Loucy (cell line): ENCODE results near the gene ZKSCAN8.
A peak's percentile ranks its signal among the peaks of the same experiment; 100 is the strongest.

Experiments
- H2AFZ ChIP-seq: fragments of 200-600 bp; sonication (generic); 2 replicates; pipeline ENCODE4 v1.6.0; 2016; ENCODE audit warnings: antibody characterized with exemption, mild to moderate bottlenecking, low read length, moderate library complexity
- H3F3A ChIP-seq: fragments of 200-600 bp; 2 replicates; pipeline ENCODE4 v1.6.0; 2016; ENCODE audit warnings: antibody characterized with exemption, low read depth, mild to moderate bottlenecking
- H3K27me3 ChIP-seq: fragments of 200-600 bp; sonication (generic); 2 replicates; pipeline ENCODE4 v1.6.1; 2014; ENCODE audit warnings: low read length, mild to moderate bottlenecking; ENCODE audit not compliant: insufficient read depth, poor library complexity, severe bottlenecking
- H3K36me3 ChIP-seq: fragments of 200-600 bp; sonication (generic); 2 replicates; pipeline ENCODE4 v1.6.1; 2016; ENCODE audit warnings: low read length; ENCODE audit not compliant: insufficient read depth
- H3K4me1 ChIP-seq: fragments of 200-600 bp; sonication (generic); 2 replicates; pipeline ENCODE4 v1.5.1; 2014; ENCODE audit warnings: low read length, mild to moderate bottlenecking; ENCODE audit not compliant: insufficient read depth, poor library complexity, severe bottlenecking
- H3K4me2 ChIP-seq: fragments of 200-600 bp; sonication (generic); 2 replicates; pipeline ENCODE4 v1.6.0; 2014; ENCODE audit warnings: antibody characterized with exemption, low read length, low read depth, mild to moderate bottlenecking; ENCODE audit not compliant: poor library complexity, severe bottlenecking
- H3K4me3 ChIP-seq: fragments of 200-600 bp; sonication (generic); 2 replicates; pipeline ENCODE4 v1.5.1; 2014; ENCODE audit warnings: low read length, mild to moderate bottlenecking, mixed read lengths; ENCODE audit not compliant: poor library complexity, severe bottlenecking
- H3K79me2 ChIP-seq: fragments of 200-600 bp; sonication (generic); 2 replicates; pipeline ENCODE4 v1.6.1; 2014; ENCODE audit warnings: low read length; ENCODE audit not compliant: insufficient read depth
- H3K9ac ChIP-seq: fragments of 200-600 bp; sonication (generic); 2 replicates; pipeline ENCODE4 v1.6.0; 2014; ENCODE audit warnings: mild to moderate bottlenecking, low read depth, low read length, moderate library complexity; ENCODE audit not compliant: poor library complexity, severe bottlenecking
- H3K9me2 ChIP-seq: fragments of 200-600 bp; sonication (generic); replicated peaks from 2 replicates; pipeline ENCODE4 v1.6.1; 2016; ENCODE audit warnings: low read depth, low read length, mixed read lengths
- H3K9me3 ChIP-seq: fragments of 200-600 bp; sonication (generic); 2 replicates; pipeline ENCODE4 v1.6.1; 2014; ENCODE audit warnings: mild to moderate bottlenecking, antibody characterized with exemption, low read length, low read depth; ENCODE audit not compliant: insufficient read depth
- H4K20me1 ChIP-seq: fragments of 200-600 bp; sonication (generic); 2 replicates; pipeline ENCODE4 v1.6.0; 2014; ENCODE audit warnings: antibody characterized with exemption, low read length, mild to moderate bottlenecking; ENCODE audit not compliant: insufficient read depth, poor library complexity, severe bottlenecking
- EZH2phosphoT487 ChIP-seq: fragments of 200-600 bp; IDR thresholded peaks from 2 replicates; pipeline ENCODE4 v1.6.1; 2018; ENCODE audit warnings: antibody characterized with exemption, mild to moderate bottlenecking, moderate library complexity, borderline replicate concordance
- TF ChIP-seq, protein P1 (sequence below): fragments of 200-600 bp; sonication (generic); conservative IDR thresholded peaks from 2 replicates; pipeline ENCODE4 v1.5.1; 2014; ENCODE audit warnings: mild to moderate bottlenecking, antibody characterized with exemption, low read length

ZKSCAN8 gene

DNA sequence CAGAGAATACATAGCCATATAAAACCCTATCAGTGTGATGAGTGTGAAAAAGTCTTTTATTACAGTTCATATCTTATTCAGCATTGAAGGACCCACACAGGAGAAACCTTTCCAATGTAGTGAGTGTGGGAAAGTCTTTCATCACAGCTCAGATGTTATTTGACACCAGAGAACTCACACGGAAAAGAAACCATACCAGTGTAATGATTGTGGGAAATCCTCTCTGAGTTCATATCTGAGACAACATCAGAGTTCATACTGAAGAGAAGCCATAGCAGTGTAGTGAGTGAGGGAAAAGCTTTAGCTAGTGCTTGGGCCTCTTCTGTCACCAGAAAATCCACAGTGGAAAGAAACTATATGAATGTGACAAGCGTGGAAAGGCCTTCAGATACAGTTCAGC is 25.9 kb upstream of the ZKSCAN8 start:
- no peaks in the 10 kb centered on the region for H3K27me3 ChIP-seq
- no peaks in the 10 kb centered on the region for H3K79me2 ChIP-seq
- TF ChIP-seq, protein P1, sequence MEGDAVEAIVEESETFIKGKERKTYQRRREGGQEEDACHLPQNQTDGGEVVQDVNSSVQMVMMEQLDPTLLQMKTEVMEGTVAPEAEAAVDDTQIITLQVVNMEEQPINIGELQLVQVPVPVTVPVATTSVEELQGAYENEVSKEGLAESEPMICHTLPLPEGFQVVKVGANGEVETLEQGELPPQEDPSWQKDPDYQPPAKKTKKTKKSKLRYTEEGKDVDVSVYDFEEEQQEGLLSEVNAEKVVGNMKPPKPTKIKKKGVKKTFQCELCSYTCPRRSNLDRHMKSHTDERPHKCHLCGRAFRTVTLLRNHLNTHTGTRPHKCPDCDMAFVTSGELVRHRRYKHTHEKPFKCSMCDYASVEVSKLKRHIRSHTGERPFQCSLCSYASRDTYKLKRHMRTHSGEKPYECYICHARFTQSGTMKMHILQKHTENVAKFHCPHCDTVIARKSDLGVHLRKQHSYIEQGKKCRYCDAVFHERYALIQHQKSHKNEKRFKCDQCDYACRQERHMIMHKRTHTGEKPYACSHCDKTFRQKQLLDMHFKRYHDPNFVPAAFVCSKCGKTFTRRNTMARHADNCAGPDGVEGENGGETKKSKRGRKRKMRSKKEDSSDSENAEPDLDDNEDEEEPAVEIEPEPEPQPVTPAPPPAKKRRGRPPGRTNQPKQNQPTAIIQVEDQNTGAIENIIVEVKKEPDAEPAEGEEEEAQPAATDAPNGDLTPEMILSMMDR = no peak
- no peak for TF ChIP-seq EZH2phosphoT487
- H3K9me3 ChIP-seq = no peaks in the 10 kb centered on the region
- no peaks in the 10 kb centered on the region for H3K4me1 ChIP-seq
- H3K4me3 ChIP-seq = no peak overlapping the region
- H3K9ac ChIP-seq = no peak overlapping the region
- H4K20me1 ChIP-seq = no peaks in the 10 kb centered on the region
- H3F3A ChIP-seq = no peaks in the 10 kb centered on the region
- peaks cover 37% of the 10 kb centered on the region for H3K36me3 ChIP-seq
- no peak overlapping the region for H3K4me2 ChIP-seq
- H2AFZ ChIP-seq = no peak overlapping the region
- H3K9me2 ChIP-seq = no peaks in the 10 kb centered on the region

DNA sequence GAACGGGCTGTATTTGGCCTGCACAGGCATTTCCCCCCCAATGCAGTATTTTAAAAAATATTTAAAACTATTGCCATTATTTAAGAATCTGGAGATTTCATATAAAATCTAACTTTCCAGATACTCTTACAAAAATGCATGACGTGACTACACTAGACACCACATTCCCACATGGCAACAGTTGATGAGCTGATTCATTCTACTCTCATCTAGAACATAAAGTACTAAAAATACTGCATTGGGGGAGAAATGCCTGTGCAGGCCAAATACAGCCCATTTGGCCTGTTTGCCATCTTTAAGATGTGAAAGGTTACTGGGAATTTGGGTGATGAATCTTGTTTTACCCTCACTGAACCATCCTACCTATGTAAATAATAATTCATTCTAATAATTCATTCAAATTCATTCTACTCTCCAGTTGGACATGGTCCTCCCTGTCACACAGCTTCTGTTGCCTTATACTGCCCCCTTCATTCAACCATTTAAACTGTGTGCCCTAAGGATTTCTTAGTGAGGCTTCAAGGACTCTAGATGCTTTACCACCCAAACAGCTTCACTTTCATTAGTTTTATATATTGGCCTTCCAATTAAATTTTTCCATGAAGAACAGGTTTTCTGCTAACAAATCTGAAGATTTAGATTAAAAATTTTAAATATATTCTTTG is 24.2 kb upstream of the ZKSCAN8 start:
- Histone ChIP-seq H3F3A (no peaks in the 10 kb centered on the region), H3K4me2 (no peak overlapping the region), H3K4me3 (no peak overlapping the region), H3K9me3 (no peaks in the 10 kb centered on the region), H2AFZ (no peak overlapping the region), H3K9ac (no peak overlapping the region), H4K20me1 (no peaks in the 10 kb centered on the region), H3K36me3 (peaks cover 43% of the 10 kb centered on the region), H3K9me2 (no peaks in the 10 kb centered on the region), H3K4me1 (no peaks in the 10 kb centered on the region), H3K27me3 (no peaks in the 10 kb centered on the region), H3K79me2 (no peaks in the 10 kb centered on the region)
- TF ChIP-seq, protein P1 = 0 out of 2 replicates have a peak, but pooled peaks have one; percentile 17
- TF ChIP-seq EZH2phosphoT487 = no peak

DNA sequence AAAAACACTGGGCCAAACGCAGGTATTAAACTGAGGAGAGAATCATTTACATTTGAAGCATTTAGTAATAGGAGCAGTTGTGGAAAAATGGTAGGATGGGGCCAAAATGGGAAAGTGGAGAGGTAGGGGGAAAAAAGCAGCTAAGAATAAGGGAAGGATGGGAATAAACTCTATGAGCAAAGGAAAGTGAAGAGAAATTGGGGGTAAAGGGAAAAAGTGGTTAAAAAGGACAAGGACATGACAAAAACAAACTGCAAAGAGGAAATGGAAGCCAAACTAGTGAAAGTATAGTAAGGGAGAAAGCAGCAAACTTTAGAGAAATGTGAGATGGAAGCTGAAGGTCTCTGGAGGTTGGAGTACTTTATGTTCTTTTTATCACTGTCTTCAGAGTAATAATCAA is 23.5 kb upstream of the ZKSCAN8 start:
- Histone ChIP-seq H3K9me2 (no peaks in the 10 kb centered on the region), H3K79me2 (peaks cover 4% of the 10 kb centered on the region; the same call in 1 of the 2 replicates), H3K27me3 (no peaks in the 10 kb centered on the region), H4K20me1 (no peaks in the 10 kb centered on the region), H3K4me1 (no peaks in the 10 kb centered on the region), H3K9ac (no peak overlapping the region), H3F3A (no peaks in the 10 kb centered on the region), H3K4me3 (no peak overlapping the region), H3K4me2 (no peak overlapping the region), H3K9me3 (no peaks in the 10 kb centered on the region), H3K36me3 (peaks cover 43% of the 10 kb centered on the region), H2AFZ (no peak overlapping the region)
- no peak for TF ChIP-seq EZH2phosphoT487
- TF ChIP-seq, protein P1 = no peak
